Glutamatergic neuron (in vitro differentiated cells): ENCODE data around the gene GUCY1A2. TPM values are rescaled to one million over a fixed set of nuclear protein-coding genes. Genes with fewer than 3 reads are reported as not detected.

ENCODE experiments used
- DNase-seq: peaks from one replicate; pipeline ENCODE4 v3.0.0; 2022
- H3K27ac Mint-ChIP-seq: one replicate; pipeline ENCODE4 v1.8.0; 2020; ENCODE audit warnings: mild to moderate bottlenecking, mixed read lengths, inconsistent platforms; ENCODE audit not compliant: unreplicated experiment
- H3K27me3 Mint-ChIP-seq: one replicate; pipeline ENCODE4 v1.8.0; 2020; ENCODE audit warnings: mild to moderate bottlenecking, moderate library complexity, mixed read lengths, inconsistent platforms; ENCODE audit not compliant: unreplicated experiment
- H3K36me3 Mint-ChIP-seq: one replicate; pipeline ENCODE4 v1.8.0; 2020; ENCODE audit warnings: mild to moderate bottlenecking, mixed read lengths, inconsistent platforms; ENCODE audit not compliant: unreplicated experiment
- H3K4me1 Mint-ChIP-seq: one replicate; pipeline ENCODE4 v1.8.0; 2020; ENCODE audit warnings: mild to moderate bottlenecking, low read depth, mixed read lengths, inconsistent platforms; ENCODE audit not compliant: unreplicated experiment
- H3K4me3 Mint-ChIP-seq: one replicate; pipeline ENCODE4 v1.8.0; 2020; ENCODE audit warnings: mild to moderate bottlenecking, mixed read lengths, inconsistent platforms; ENCODE audit not compliant: unreplicated experiment
- H3K9me3 Mint-ChIP-seq: one replicate; pipeline ENCODE4 v1.8.0; 2020; ENCODE audit warnings: mild to moderate bottlenecking, moderate library complexity, mixed read lengths, inconsistent platforms; ENCODE audit not compliant: unreplicated experiment
- total RNA-seq: library from RNA; stranded (reverse); fragmentation: NEBNext Ultra II Directional; extraction: Animal tissue kit (Norgen Biotek cat#: 25700); gene quantifications from one replicate; pipeline ENCODE4 v1.2.1, GENCODE V29; 2021; ENCODE audit not compliant: unreplicated experiment
- TF ChIP-seq, protein P1 (sequence below): fragments of 200-600 bp; sonication (generic); IDR thresholded peaks from one replicate; pipeline ENCODE4 v1.5.0; 2021; ENCODE audit not compliant: partially characterized antibody, unreplicated experiment

GUCY1A2 gene
- total RNA-seq, 1 donor from 2014 or later: 20.3 TPM

DNA sequence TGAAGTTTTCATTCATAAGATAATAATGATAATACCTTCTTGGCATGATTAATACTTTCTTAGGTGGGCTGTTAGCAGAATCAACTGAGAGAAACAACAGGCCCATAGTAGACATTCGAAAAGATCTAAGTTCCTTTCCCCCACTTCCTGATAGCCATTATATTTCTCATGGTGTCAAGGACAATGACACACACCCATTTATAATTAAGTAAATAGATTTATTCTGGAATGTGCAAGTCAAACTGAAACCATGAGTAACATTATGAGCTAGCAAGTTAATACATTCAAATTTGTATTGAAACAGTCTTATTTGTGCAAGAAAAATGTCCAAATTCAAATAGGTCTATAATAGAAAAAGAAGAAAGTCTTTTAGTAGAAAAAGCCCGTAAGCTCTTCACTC is 301.1 kb downstream of the GUCY1A2 start:
- Mint-ChIP-seq H3K27ac (no peak overlapping the region), H3K4me3 (no peak overlapping the region), H3K4me1 (peaks cover 3% of the 10 kb centered on the region), H3K27me3 (no peaks in the 10 kb centered on the region), H3K36me3 (no peaks in the 10 kb centered on the region), H3K9me3 (no peaks in the 10 kb centered on the region)
- TF ChIP-seq, protein P1, sequence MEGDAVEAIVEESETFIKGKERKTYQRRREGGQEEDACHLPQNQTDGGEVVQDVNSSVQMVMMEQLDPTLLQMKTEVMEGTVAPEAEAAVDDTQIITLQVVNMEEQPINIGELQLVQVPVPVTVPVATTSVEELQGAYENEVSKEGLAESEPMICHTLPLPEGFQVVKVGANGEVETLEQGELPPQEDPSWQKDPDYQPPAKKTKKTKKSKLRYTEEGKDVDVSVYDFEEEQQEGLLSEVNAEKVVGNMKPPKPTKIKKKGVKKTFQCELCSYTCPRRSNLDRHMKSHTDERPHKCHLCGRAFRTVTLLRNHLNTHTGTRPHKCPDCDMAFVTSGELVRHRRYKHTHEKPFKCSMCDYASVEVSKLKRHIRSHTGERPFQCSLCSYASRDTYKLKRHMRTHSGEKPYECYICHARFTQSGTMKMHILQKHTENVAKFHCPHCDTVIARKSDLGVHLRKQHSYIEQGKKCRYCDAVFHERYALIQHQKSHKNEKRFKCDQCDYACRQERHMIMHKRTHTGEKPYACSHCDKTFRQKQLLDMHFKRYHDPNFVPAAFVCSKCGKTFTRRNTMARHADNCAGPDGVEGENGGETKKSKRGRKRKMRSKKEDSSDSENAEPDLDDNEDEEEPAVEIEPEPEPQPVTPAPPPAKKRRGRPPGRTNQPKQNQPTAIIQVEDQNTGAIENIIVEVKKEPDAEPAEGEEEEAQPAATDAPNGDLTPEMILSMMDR: no peak
- DNase-seq: no peak

DNA sequence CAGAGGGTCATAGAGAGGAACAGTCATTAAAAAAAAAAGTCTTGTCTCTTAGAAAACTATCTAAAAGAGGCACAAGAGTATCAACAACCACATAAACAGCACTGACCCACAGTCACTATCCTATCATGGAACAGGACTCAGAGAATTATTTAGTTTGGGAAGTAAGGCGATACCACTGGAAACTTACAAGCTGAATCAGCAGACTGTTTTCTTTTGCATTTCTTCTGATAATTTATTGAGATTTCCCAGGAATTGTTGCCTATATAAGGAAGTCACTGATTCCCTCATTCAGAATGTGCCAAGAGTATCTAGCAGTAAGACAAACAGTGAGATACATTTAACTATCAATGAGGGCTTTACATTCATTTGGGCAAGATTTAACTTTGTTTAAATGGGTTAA is 304.1 kb downstream of the GUCY1A2 start:
- H3K36me3 Mint-ChIP-seq: no peaks in the 10 kb centered on the region
- TF ChIP-seq, protein P1: no peak

DNA sequence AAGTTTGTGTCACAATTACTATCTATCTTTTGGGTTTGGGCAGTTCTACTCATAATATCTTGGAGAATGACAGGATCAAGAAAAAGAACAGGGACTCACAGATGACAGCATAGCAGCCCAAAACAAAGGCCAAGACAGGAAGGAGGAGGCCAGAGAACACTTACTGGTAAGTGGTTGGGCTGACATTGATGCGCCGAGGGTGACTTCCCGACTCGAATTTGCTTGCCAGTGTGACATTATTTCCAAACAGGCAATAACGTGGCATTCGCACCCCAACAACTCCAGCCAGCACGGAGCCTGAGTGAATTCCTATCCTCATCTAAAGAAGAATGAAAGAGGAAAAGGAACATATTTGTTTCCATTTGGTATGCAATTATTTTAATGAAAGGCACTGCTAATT is 309.9 kb downstream of the GUCY1A2 start:
- TF ChIP-seq, protein P1: no peak
- Mint-ChIP-seq H3K36me3 (no peaks in the 10 kb centered on the region), H3K27ac (no peak overlapping the region)

More for the DNA sequence above, 304.1 kb downstream of the GUCY1A2 start:
- no peaks in the 10 kb centered on the region for H3K9me3 Mint-ChIP-seq
- peaks cover 3% of the 10 kb centered on the region for H3K4me1 Mint-ChIP-seq
- no peak for DNase-seq
- no peak overlapping the region for H3K4me3 Mint-ChIP-seq
- no peak overlapping the region for H3K27ac Mint-ChIP-seq
- no peaks in the 10 kb centered on the region for H3K27me3 Mint-ChIP-seq

DNA sequence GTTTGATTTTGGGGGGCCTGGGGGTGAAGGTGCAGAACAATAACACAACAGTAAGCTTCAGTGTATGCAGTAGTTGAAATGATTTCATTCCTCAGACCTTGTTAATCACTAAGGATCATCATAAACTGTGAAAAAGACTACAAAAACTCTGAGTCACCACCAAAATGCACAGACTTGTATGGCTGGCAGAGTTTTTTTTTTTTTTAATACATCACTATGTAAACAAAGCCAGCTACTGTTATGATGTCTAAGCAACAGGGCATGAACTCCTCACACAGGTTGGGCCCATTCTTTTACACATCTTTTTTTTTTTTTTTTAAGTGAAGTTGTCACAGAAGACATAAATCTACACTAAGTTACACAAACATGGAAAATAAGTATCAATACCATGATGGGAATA is 311.9 kb downstream of the GUCY1A2 start:
- no peaks in the 10 kb centered on the region for H3K4me1 Mint-ChIP-seq
- H3K27ac Mint-ChIP-seq: no peak overlapping the region
- H3K4me3 Mint-ChIP-seq: no peak overlapping the region
- H3K36me3 Mint-ChIP-seq: no peaks in the 10 kb centered on the region
- no peaks in the 10 kb centered on the region for H3K9me3 Mint-ChIP-seq
- TF ChIP-seq, protein P1: no peak
- DNase-seq: no peak
- no peaks in the 10 kb centered on the region for H3K27me3 Mint-ChIP-seq

More for the DNA sequence above, 309.9 kb downstream of the GUCY1A2 start:
- Mint-ChIP-seq H3K9me3 (no peaks in the 10 kb centered on the region), H3K4me3 (no peak overlapping the region), H3K4me1 (no peaks in the 10 kb centered on the region), H3K27me3 (no peaks in the 10 kb centered on the region)
- no peak for DNase-seq

DNA sequence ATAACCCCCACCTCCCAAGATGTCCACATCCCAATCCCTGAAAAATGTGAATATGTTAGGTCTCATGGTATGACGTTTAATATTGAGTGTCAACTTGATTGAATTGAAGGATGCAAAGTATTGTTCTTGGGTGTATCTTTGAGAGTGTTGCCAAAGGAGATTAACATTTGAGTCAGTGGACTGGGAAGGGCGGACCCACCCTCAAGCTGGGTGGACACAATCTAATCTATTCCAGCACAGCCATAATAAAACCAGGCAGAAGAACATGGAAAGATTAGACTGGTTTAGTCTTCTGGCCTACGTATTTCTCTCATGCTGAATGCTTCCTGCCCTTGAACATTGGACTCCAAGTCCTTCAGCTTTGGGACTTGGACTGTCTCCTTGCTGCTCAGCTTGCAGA is 315.5 kb downstream of the GUCY1A2 start:
- TF ChIP-seq, protein P1: no peak
- H3K4me1 Mint-ChIP-seq: no peaks in the 10 kb centered on the region
- no peaks in the 10 kb centered on the region for H3K36me3 Mint-ChIP-seq
- no peaks in the 10 kb centered on the region for H3K9me3 Mint-ChIP-seq
- no peak overlapping the region for H3K27ac Mint-ChIP-seq
- H3K4me3 Mint-ChIP-seq: no peak overlapping the region
- DNase-seq: no peak
- no peaks in the 10 kb centered on the region for H3K27me3 Mint-ChIP-seq
